IMR-90 (cell line): ENCODE measurements around the gene ERP44. TPM values are rescaled to one million over a fixed set of nuclear protein-coding genes. Genes with fewer than 3 reads are reported as not detected.

Experiments used
- ATAC-seq: fragments of 200-7000 bp; cut with Tn5 transposase; 2 replicates; pipeline ENCODE4 v1.9.1; 2020; ENCODE audit warnings: low read depth, mild to moderate bottlenecking, moderate library complexity
- BruUV-seq: library from RNA; stranded (reverse); fragments of 400-500 nt; replicated peaks from 2 replicates; lab custom pipeline; 2021; lab: Mats Ljungman, UMichigan
- CTCF ChIA-PET: fragments of 300-600 bp; formaldehyde crosslinking; extraction: SDS; loops from one replicate; lab custom pipeline; 2021; ENCODE audit warnings: antibody characterized with exemption; lab: Yijun Ruan, JAX
- POLR2A ChIA-PET: fragments of 300-600 bp; sonication (Branson Sonifier 250); formaldehyde crosslinking; loops from one replicate; lab custom pipeline; 2022; ENCODE audit warnings: antibody characterized with exemption; ENCODE audit not compliant: unreplicated experiment; lab: Charles Lee
- DNase-seq: peaks from one replicate; pipeline ENCODE4 v3.0.0; 2013
- H2AFZ ChIP-seq: replicated peaks from 2 replicates; pipeline ENCODE3; 2013; ENCODE audit warnings: low read length, mild to moderate bottlenecking; ENCODE audit not compliant: poor library complexity
- H2AK5ac ChIP-seq: 2 replicates; pipeline ENCODE4 v1.6.1; 2013; ENCODE audit warnings: low read depth, low read length, inconsistent platforms
- H2AK9ac ChIP-seq: replicated peaks from 2 replicates; pipeline ENCODE3; 2013; ENCODE audit warnings: mild to moderate bottlenecking, low read depth, low read length, moderate library complexity; ENCODE audit not compliant: poor library complexity
- H2BK120ac ChIP-seq: 2 replicates; pipeline ENCODE4 v1.6.1; 2013; ENCODE audit warnings: low read depth, low read length, inconsistent platforms
- H2BK15ac ChIP-seq: 3 replicates; pipeline ENCODE4 v1.6.1; 2013; ENCODE audit warnings: low read depth, low read length, inconsistent platforms
- H2BK20ac ChIP-seq: 2 replicates; pipeline ENCODE4 v1.6.1; 2013; ENCODE audit warnings: low read depth, mild to moderate bottlenecking, inconsistent platforms, low read length, moderate library complexity
- H2BK5ac ChIP-seq: 2 replicates; pipeline ENCODE4 v1.6.1; 2013; ENCODE audit warnings: mild to moderate bottlenecking, low read depth, low read length, inconsistent platforms; ENCODE audit not compliant: poor library complexity, severe bottlenecking
- H3K14ac ChIP-seq: replicated peaks from 2 replicates; pipeline ENCODE4 v1.6.1; 2013; ENCODE audit warnings: low read depth, low read length, inconsistent platforms
- H3K18ac ChIP-seq: 2 replicates; pipeline ENCODE4 v1.6.1; 2013; ENCODE audit warnings: low read depth, low read length, control low read depth
- H3K23ac ChIP-seq: 2 replicates; pipeline ENCODE4 v1.6.1; 2013; ENCODE audit warnings: low read depth, low read length, inconsistent platforms
- H3K27ac ChIP-seq: 2 replicates; pipeline ENCODE4 v1.5.1; 2013; ENCODE audit warnings: mild to moderate bottlenecking, control low read depth, low read length; ENCODE audit not compliant: insufficient read depth
- H3K27me3 ChIP-seq: 2 replicates; pipeline ENCODE4 v1.6.1; 2013; ENCODE audit warnings: low read length; ENCODE audit not compliant: control insufficient read depth, insufficient read depth
- H3K36me3 ChIP-seq: 2 replicates; pipeline ENCODE4 v1.6.1; 2013; ENCODE audit warnings: low read length, mixed read lengths; ENCODE audit not compliant: control insufficient read depth, insufficient read depth
- H3K4ac ChIP-seq: 2 replicates; pipeline ENCODE4 v1.6.1; 2013; ENCODE audit warnings: low read depth, low read length, inconsistent platforms
- H3K4me1 ChIP-seq: 2 replicates; pipeline ENCODE4 v1.6.1; 2013; ENCODE audit warnings: low read length, mixed read lengths; ENCODE audit not compliant: control insufficient read depth, insufficient read depth
- H3K4me2 ChIP-seq: 2 replicates; pipeline ENCODE4 v1.6.1; 2013; ENCODE audit warnings: low read depth, mild to moderate bottlenecking, control low read depth, low read length, moderate library complexity
- H3K4me3 ChIP-seq: 2 replicates; pipeline ENCODE4 v1.5.1; 2013; ENCODE audit warnings: low read depth, mild to moderate bottlenecking, control low read depth, low read length, moderate library complexity; ENCODE audit not compliant: insufficient read depth
- H3K56ac ChIP-seq: 2 replicates; pipeline ENCODE4 v1.6.1; 2013; ENCODE audit warnings: low read length, inconsistent platforms; ENCODE audit not compliant: insufficient read depth; ENCODE audit errors: extremely low read depth
- H3K79me1 ChIP-seq, 2 experiments: 2 replicates each; pipeline ENCODE4 v1.6.1; 2013; ENCODE audit warnings: low read length in 2 of 2, inconsistent platforms in 1 of 2, low read depth in 1 of 2
- H3K9ac ChIP-seq: 2 replicates; pipeline ENCODE4 v1.6.1; 2013; ENCODE audit warnings: low read depth, low read length, control low read depth
- H3K9me1 ChIP-seq: 2 replicates; pipeline ENCODE4 v1.6.1; 2013; ENCODE audit warnings: low read length, inconsistent platforms; ENCODE audit not compliant: insufficient read depth
- H3K9me3 ChIP-seq: 2 replicates; pipeline ENCODE4 v1.6.1; 2013; ENCODE audit warnings: low read length; ENCODE audit not compliant: control insufficient read depth, insufficient read depth
- H4K20me1 ChIP-seq: 2 replicates; pipeline ENCODE4 v1.6.1; 2013; ENCODE audit warnings: low read length, inconsistent platforms; ENCODE audit not compliant: insufficient read depth
- H4K5ac ChIP-seq: 2 replicates; pipeline ENCODE4 v1.6.1; 2013; ENCODE audit warnings: mild to moderate bottlenecking, low read depth, low read length, control low read depth
- H4K8ac ChIP-seq, 2 experiments: 2 replicates each; pipeline ENCODE4 v1.6.1; 2013; ENCODE audit warnings: low read depth in 2 of 2, low read length in 2 of 2, control low read depth in 1 of 2, inconsistent platforms in 1 of 2
- H4K91ac ChIP-seq: 2 replicates; pipeline ENCODE4 v1.6.1; 2013; ENCODE audit warnings: low read depth, low read length, inconsistent platforms; ENCODE audit not compliant: insufficient read depth
- BHLHE40 ChIP-seq: fragments of 150-350 bp; IDR thresholded peaks from 2 replicates; pipeline ENCODE4 v1.6.1; 2016; ENCODE audit warnings: mild to moderate bottlenecking, low read depth, low read length
- CHD1 ChIP-seq: IDR thresholded peaks from 2 replicates; pipeline ENCODE4 v1.6.1; 2012; ENCODE audit warnings: low read depth, low read length, improper control_type of control experiment
- CTCF ChIP-seq: conservative IDR thresholded peaks from 2 replicates; pipeline ENCODE4 v1.5.1; 2012; ENCODE audit warnings: mild to moderate bottlenecking, low read depth, low read length, improper control_type of control experiment
- FOS ChIP-seq: fragments of 150-350 bp; IDR thresholded peaks from 2 replicates; pipeline ENCODE4 v1.6.1; 2016; ENCODE audit warnings: low read depth, low read length
- MAFK ChIP-seq: IDR thresholded peaks from 2 replicates; pipeline ENCODE4 v1.6.1; 2012; ENCODE audit warnings: low read depth, low read length, improper control_type of control experiment
- MXI1 ChIP-seq: IDR thresholded peaks from 2 replicates; pipeline ENCODE4 v1.6.1; 2012; ENCODE audit warnings: low read depth, mild to moderate bottlenecking, low read length, moderate library complexity, borderline replicate concordance
- NFE2L2 ChIP-seq: fragments of 150-350 bp; IDR thresholded peaks from 2 replicates; pipeline ENCODE4 v1.6.1; 2016; ENCODE audit warnings: low read depth, mild to moderate bottlenecking, low read length
- POLR2A ChIP-seq: IDR thresholded peaks from 2 replicates; pipeline ENCODE4 v1.6.1; 2012; ENCODE audit warnings: mild to moderate bottlenecking, low read depth, low read length
- RAD21 ChIP-seq: IDR thresholded peaks from 2 replicates; pipeline ENCODE4 v1.6.1; 2012; ENCODE audit warnings: low read length, improper control_type of control experiment
- RCOR1 ChIP-seq: IDR thresholded peaks from 2 replicates; pipeline ENCODE4 v1.6.1; 2012; ENCODE audit warnings: mild to moderate bottlenecking, low read length, improper control_type of control experiment; ENCODE audit not compliant: insufficient replicate concordance
- RFX5 ChIP-seq: IDR thresholded peaks from 2 replicates; pipeline ENCODE4 v1.8.0; 2012; ENCODE audit warnings: low read depth, mild to moderate bottlenecking, low read length, moderate library complexity
- SMC3 ChIP-seq: fragments of 150-350 bp; IDR thresholded peaks from 2 replicates; pipeline ENCODE4 v1.6.1; 2016; ENCODE audit warnings: low read depth, mild to moderate bottlenecking, antibody characterized with exemption, low read length, moderate library complexity
- USF2 ChIP-seq: fragments of 150-350 bp; IDR thresholded peaks from 2 replicates; pipeline ENCODE4 v1.6.1; 2017; ENCODE audit warnings: mild to moderate bottlenecking, antibody characterized with exemption, low read length, low read depth
- WGBS, 2 experiments: methylation state at CpG; one replicate each; pipeline versions ENCODE4 v1.1.5 to v1.1.7; 2013; ENCODE audit warnings: missing lambda C conversion rate in 2 of 2; ENCODE audit not compliant: insufficient read length in 1 of 2; ENCODE audit errors: extremely low coverage in 2 of 2; 5-methylcytosine and 5-hydroxymethylcytosine counted together
- dilution Hi-C: fragments of 300-500 bp; cut with HindIII; formaldehyde crosslinking; loops from one replicate; pipeline ENCODE4 v1.14.3; 2018; ENCODE audit warnings: low sequenced_read_pairs; ENCODE audit not compliant: unreplicated experiment
- in situ Hi-C: fragments of 300-500 bp; cut with MboI; formaldehyde crosslinking; loops from 3 replicates; pipeline ENCODE4 v1.14.3; 2019; ENCODE audit warnings: low sequenced_read_pairs, inconsistent platforms, mixed read lengths
- intact Hi-C: fragments of 100-400 bp; cut with micrococcal nuclease; formaldehyde crosslinking; loops from 2 replicates; pipeline ENCODE4 v1.10.0; 2022
- polyA plus RNA-seq, 3 experiments: library from polyadenylated mRNA; depleted of rRNA; stranded (reverse); fragments of >200 nt; gene quantifications; 2 replicates each; pipeline ENCODE4 v1.2.3, GENCODE V29; 2012; ENCODE audit warnings: low replicate concordance in 1 of 3
- total RNA-seq: library from RNA; depleted of rRNA; stranded (reverse); fragments of >200 nt; gene quantifications from 2 replicates; pipeline ENCODE4 v1.2.3, GENCODE V29; 2012

Gene ERP44
- total and polyA plus RNA-seq, 2 of the 4 experiments (the other 2 are of a cell fraction), result 9.1 to 13.5 TPM

DNA sequence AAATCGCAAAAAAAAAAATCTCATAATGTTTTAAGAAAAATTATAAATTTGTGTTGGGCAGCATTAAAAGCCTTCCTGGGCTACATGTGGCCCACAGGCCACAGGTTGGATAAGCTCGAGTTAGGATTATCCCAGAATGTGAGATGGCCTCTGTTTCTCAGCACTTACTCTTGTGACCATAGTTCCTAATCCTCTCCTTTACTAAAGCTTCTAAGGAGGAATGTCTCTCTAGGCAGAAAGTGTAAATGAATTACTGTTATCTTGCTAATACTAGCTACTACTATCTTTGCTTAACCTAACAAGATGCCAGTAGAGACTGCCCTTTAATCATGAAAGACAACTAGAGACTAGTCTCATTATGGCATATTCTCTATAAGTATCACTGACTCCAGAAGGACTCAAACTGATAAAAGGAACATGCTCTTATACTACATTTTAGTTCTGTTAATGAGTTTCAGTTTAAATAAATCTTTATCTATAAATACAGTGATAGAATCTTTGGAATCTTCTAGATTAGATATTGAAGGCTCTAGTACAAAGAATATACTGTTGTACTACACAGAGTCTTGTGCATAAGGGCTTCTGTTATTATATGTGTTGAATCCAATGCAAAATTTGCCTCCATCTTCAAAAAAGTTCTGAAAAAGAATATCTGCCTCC is 14.0 kb upstream of the ERP44 start:
- no peak overlapping the region for H2BK15ac ChIP-seq
- H2BK20ac ChIP-seq, result no peak overlapping the region
- TF ChIP-seq MXI1 (no peak), MAFK (no peak), FOS (no peak), USF2 (no peak), BHLHE40 (no peak), POLR2A (no peak), CHD1 (no peak), CTCF (no peak), SMC3 (no peak), NFE2L2 (no peak), RCOR1 (no peak), RAD21 (no peak), RFX5 (no peak)
- intact Hi-C loops (no loop called here), in situ Hi-C loops (no loop called here), dilution Hi-C loops (no loop called here)
- no peak overlapping the region for H3K18ac ChIP-seq
- POLR2A ChIA-PET, result no interaction called here
- no peak overlapping the region for H2AK9ac ChIP-seq
- H3K4ac ChIP-seq, result no peak overlapping the region
- H3K4me2 ChIP-seq, result no peak overlapping the region
- H2BK120ac ChIP-seq, result no peak overlapping the region
- H3K4me1 ChIP-seq, result no peaks in the 10 kb centered on the region
- H4K8ac ChIP-seq, result no peak overlapping the region
- no CpG with 5 or more reads among the region's 2 CpGs for WGBS, 2 experiments
- H3K79me1 ChIP-seq, result peaks cover 5 to 18% of the 10 kb centered on the region in 2 experiments; a peak in 1 of 4 replicates
- H4K91ac ChIP-seq, result no peak overlapping the region
- no peak overlapping the region for H3K27ac ChIP-seq
- H3K14ac ChIP-seq, result no peak overlapping the region
- H3K27me3 ChIP-seq, result no peaks in the 10 kb centered on the region
- H3K9me3 ChIP-seq, result no peaks in the 10 kb centered on the region
- H4K5ac ChIP-seq, result no peak overlapping the region
- no peaks in the 10 kb centered on the region; the same call in none of the 2 replicates for H3K36me3 ChIP-seq
- ATAC-seq (no peak), DNase-seq (no peak)
- 0 out of 2 replicates have a peak, but pooled peaks cover 3% of the 10 kb centered on the region for H3K9me1 ChIP-seq
- no peak overlapping the region for H3K56ac ChIP-seq
- H3K9ac ChIP-seq, result no peak overlapping the region
- BruUV-seq, result no TSS peak
- peaks cover 4% of the 10 kb centered on the region; the same call in 1 of the 2 replicates for H4K20me1 ChIP-seq
- H2AFZ ChIP-seq, result no peak overlapping the region
- no peak overlapping the region for H2BK5ac ChIP-seq
- CTCF ChIA-PET, result interaction anchor here (0.6 to 1.4 kb wide), 4 partner anchors 14 to 1199 kb away, joined by 3 read pairs; no protein-coding TSS in a partner anchor
- H3K23ac ChIP-seq, result no peak overlapping the region
- H2AK5ac ChIP-seq, result no peak overlapping the region
- H3K4me3 ChIP-seq, result no peak overlapping the region
